NCI-H187 treated with DMSO at 0.1 percent for 48 hours (cell line): ENCODE measurements around the gene GPR78.

Source experiments
- DNase-seq: peaks from one replicate; lab custom pipeline; 2025; lab: John Stamatoyannopoulos, UW

Gene GPR78

DNA sequence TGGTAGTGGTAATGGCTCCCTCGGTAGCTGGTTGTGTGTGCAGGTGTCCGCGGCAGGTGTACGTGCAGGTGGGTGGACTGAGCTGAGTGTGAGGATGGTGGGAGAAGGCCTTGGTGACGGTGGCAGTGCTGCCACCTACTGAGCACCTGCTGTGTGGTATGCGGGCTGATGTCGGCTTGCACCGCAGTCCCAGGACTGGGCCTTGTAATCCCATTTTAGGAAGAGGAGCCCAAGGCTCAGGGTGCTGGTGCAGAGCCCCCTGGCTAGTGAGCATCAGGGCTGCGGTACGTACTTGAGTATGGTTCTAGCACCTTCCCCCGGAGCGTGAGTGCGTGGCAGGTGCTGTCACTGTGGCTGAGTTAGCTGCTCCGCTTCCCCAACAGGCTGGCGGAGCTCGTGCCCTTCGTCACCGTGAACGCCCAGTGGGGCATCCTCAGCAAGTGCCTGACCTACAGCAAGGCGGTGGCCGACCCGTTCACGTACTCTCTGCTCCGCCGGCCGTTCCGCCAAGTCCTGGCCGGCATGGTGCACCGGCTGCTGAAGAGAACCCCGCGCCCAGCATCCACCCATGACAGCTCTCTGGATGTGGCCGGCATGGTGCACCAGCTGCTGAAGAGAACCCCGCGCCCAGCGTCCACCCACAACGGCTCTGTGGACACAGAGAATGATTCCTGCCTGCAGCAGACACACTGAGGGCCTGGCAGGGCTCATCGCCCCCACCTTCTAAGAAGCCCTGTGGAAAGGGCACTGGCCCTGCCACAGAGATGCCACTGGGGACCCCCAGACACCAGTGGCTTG, 6.7 kb downstream of the GPR78 start:
- DNase-seq, result no peak

DNA sequence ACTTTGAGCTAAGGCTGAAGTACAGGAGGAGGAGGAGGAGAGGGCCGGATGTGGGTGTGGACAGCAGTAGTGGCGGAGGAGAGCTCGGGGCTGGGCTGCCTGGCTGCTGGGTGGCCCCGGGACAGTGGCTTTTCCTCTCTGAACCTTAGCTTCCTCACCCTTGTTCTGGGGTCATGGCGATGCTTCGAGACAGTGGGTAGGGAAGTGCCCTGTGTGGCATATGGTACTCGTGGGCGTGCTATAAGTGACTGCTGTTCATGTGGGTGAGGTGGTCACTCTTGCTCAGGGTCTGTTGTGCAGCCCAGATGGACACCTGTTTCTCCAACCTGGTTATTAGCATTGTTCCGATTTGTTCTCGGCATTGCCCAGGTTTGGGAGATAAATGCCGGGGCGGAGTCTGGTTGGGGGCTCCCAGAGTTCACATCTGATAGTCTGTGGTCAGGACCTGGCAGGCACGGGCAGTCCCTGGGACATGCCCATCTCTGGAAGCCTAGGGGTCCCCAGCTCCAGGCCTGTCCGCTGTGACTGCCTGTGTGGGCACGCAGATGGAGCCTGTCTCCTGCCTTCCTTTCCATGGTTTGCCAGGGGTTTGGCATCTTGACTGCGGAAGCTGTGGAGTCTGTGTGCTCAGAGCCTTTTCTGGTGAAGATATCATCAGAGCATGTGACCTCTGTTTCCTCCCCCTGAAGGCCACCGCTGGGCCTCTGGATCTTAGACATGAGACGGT, 7.4 kb downstream of the GPR78 start:
- no peak for DNase-seq

DNA sequence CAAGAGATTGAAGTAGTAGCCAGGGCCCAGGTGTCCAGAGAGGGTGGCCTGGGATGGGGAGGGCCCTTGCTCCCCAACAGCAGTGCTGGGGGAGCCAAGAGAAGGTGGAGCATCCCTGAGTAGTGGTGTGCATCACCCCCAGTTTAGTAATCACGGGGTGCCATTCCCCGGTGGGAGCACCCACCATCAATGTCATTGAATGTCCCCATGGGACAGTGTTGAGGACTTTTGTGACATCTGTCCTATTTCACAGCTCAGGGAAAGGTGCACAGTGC, 7.9 kb downstream of the GPR78 start:
- DNase-seq, result no peak

DNA sequence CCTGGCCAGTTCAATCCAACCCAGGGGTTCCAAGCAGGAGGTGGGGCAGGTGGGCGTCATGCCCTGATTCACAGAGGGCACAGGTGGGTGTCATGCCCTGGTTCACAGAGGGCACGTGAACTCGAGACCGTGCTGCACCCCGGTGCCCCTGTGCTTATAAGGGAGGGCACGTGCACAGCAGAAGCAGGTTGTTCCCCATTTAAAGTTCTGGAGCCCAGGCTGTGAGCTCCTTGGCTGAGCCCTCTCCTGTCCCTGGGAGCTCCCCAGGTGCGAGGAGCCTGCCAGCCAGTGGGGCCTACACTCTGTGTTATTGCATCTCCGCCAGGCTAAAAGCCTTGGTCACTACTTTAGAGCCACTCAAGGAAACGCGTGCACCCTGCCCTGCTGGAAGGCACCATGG, 9.1 kb downstream of the GPR78 start:
- no peak for DNase-seq

DNA sequence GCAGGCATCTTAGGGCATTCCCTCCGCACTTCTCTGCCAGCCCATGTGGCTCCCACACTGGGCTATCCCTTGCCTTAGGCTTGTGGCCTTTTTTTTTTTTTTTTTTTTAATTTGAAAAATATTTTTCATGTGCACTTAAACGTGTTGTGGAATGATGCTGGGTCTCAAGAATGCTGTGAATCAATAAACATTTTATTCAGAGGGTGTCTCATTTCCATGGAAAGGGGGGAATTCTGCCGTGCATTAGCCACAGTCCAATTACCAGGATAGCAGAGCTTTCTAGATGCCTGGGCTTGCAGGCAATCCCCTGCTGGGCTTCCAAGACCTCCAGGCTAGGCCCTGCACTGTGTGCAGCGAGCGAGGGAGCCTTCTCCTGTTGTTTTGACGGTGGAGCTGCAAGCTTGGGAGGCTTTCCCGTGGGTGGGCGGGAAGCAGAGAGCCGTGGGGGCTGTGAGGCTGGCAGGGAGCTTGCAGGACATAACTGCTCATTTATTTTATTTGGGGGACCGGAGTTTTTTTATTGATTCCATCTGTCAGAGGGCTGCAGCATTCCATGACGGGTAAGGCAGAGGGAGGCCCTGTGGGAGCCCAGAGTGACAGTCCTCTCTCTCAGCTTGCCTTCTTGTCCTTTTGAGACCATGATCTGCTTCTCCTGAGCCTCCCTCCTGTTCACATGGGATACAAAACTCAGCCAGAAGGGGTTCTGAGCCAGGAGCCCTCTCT, 9.8 kb downstream of the GPR78 start:
- no peak for DNase-seq

DNA sequence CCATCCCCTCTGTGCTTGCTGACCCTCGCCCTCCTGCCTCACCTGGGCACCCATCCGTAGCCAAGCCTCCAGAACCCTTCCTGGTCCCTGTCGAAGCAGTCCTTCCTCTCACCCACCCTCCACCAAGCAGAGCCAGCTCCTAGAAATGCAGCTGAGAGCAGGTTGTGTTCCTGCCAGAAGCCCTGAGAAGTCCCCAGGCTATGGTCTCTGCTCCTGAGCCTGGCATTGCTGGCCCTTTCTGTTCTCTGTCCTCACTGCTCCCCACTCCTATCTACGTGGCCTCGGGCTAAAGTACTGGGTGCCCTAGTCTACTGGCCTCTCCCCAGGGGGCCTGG, 10.3 kb downstream of the GPR78 start:
- no peak for DNase-seq

DNA sequence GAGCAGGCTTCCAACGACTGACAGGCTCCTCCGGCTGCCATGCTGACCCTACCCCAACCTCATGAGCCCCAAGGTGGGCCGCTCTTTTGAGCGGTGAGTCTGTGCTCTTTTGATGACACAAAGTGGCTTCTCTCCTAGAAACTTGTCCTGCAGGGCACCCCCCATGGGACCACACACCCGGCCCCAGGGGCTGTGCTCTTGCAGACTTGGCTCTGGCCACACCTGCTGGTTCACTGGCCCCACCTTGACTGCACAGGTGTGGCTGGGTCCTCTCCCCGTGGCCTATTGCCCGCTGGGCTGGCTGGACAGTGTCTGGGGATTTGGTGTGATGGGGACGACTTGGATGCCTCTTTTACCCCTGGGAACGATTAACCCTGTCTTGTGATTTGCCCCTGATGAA, 10.9 kb downstream of the GPR78 start:
- DNase-seq, result no peak

DNA sequence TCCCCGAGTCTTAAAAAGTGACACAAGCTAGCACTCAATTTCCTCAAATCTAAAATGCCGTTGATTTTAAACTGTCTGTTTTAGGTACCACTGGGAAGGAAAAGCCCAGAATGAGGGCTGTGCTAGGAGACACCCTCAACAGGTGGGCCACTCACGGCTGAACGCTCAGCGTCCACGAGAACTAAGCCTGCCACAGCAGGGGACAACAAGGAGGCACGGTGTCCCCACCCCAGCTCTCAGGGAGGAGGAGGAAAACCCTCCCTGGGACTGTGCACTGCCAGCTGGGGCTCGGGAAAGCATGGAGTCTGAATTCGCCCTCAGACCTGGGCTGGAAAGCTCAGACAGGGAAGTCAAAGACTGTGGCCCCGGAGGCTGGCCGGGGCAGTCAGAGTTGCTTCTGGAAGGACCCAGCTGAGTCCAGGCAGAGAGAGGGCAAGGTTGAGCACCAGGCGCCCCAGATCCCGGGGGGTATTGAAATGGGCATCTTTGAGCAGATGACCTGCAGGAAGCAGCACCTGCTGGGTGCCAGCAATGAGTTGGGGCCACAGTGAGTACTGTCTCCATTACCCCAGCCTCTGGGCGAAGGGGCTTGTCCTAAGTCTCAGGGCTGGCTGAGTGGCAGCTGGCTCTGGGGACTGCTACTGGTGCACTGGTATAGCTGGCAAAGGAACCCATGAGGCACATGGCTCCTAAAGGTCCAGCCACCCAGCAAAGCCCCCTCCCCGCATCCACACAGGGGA, 11.6 kb downstream of the GPR78 start:
- no peak for DNase-seq

DNA sequence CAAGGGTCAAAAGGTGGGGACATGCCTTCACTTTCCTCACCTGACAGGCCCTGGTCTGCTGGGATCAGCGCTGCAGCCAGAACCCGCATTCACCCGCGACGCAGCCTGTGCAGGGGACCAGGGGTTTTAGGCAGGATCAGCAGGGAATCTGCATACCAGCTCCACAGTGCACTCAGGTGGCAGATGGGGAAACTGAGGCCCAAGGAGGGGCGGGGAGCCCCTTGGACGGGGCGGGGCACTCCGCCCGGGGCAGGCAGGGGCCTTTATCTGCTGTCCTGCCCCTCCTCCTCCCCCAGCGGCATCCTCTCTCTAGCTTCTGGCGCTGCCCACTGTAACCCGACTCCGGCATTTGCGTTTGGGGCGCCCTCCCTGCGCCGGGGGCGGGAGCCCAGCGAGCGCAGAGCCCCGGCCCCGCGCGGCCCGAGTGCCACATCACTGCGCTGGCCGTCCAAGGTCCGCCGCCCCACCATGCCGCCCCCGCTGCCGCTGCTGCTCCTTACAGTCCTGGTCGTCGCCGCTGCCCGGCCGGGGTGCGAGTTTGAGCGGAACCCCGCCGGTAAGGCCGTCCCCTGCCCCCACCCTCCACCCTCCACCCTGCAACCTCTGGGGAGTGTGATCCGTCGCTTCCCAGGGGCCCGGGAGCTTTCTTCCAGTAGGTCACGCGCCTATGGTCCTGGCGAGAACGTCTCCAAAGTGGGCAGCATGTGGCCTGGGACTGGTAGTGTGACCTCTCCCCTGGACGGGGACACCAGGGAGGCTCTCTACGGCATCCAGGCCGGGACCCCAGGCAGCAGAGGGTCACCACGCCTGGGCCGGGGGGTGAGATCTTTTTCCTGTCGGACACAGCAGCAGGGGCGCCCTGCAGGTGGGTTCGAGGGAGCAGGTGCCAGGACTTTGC, 12.4 kb downstream of the GPR78 start, which contains the start of gene CPZ:
Gene CPZ (plus strand): TSS at position 400 of the 898 bp plus-strand sequence. CDS start 69 bp downstream, at position 469.
- no peak for DNase-seq

DNA sequence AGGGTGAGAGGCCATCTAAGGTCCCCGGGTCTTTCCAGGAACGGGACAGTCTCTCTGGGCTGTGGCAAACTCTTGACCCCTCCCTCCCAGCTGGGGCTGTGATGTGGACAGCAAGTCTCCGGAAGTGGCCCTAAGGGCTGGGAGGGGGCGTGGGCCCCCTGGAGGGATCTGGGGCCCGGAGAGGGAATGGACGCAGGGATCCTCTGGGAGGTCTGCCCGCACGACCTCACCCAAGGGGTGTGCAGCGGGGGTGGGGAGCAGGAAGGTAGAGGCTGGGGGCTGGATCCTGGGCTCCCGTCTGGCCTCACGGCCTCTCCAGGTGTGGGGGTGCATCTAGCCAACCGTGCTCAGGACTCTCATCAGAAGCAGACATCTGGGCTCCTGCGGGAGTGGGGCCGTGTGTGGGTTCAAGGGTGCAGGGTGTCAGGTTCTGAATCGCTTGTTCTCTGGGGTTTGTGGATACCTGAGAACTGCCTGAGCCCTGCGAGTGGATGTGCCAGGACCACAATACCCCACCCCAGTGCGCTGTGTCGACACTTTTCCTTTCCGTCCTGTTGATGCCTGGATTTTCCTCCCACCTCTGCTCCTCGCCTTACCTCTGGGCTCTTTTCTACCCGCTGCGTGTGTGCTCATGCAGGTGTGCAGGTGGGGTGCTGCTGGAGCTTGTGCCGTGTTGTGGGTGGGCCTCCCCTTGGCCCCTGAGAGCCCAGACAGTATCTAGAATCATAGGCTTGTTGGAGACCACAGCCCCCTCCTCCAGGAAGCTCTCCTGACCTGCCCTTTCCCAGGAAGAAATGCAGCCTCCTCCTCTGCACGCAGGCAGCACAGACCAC, 13.3 kb downstream of the GPR78 start:
- DNase-seq, result no peak

DNA sequence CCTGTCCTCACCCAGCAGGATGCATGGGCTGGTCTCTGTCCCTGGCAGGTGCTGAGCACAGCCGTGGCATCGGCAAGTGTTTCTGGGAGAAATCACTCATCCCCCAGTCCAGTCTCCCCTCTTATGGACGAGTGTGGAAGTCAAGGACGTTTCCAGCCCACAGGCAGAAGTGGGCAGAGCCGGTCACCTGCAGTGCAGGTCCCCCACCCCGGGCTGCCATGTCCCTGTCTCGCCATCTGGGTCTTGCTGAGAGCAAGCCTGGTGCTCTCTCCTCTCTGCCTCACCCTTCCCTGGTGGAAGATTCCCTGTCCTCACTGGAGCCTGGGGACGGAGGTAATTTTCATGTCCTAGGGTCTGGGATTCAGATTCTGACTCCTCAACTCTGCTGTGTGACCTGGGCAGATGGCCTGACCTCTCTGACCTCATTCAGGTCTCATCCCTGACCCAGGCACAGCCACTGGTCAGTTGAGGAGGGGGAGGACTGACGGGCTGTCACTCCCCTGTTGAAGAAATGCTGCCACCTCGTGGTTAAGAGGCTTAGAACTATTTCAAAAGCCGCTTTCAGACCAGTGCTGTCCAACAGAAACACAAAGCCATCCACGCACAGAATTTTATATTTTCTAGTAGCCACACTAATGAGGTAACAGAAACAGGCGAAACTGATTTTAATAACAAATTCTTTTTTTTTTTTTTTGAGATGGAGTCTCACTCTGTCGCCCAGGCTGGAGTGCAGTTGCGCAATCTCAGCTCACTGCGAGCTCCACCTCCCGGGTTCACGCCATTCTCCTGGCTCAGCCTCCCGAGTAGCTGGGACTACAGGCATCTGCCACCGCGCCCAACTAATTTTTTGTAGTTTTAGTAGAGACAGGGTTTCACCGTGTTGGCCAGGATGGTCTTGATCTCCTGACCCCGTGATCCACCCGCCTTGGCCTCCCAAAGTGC, 14.2 kb downstream of the GPR78 start:
- no peak for DNase-seq

DNA sequence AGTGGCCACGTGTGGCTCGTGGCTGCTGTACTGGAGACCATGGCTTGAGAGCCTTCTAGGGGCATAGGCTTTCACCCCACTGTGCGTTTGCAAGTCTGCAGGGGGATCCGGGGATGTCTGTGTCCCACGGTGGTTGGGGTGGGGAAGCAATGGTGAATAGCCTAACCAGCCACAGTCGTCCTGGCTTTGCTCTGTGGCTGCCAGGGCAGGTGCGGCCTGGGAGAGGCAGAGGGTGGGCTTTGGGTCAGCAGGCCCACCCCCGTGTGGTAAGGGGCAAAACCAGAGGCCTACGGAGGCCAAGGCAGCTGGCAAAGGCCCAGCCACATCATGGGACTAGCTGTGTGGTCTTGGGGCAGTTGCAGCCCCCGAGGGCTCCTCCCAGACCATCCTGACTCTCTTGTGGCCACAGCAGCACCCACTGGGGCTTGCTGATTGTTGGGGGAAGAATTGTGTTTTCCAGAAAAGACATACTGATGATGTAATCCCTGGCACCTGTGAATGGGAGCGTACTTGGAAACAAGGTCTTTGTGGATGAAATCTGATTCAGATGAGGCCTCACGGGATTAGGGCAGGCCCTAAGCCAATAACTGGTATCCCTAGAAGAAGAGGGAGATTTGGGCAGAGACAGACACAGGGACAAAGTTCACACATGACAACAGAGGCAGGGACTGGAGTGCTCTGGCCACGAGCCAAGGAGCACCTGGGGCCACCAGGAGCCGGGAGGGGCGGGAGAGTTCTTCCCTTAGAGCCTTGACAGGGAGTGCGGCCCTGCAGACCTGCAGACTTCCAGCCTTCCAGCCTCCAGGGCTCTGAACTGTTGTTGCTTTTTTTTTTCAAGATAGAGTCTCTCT, 15.3 kb downstream of the GPR78 start:
- DNase-seq, result no peak

DNA sequence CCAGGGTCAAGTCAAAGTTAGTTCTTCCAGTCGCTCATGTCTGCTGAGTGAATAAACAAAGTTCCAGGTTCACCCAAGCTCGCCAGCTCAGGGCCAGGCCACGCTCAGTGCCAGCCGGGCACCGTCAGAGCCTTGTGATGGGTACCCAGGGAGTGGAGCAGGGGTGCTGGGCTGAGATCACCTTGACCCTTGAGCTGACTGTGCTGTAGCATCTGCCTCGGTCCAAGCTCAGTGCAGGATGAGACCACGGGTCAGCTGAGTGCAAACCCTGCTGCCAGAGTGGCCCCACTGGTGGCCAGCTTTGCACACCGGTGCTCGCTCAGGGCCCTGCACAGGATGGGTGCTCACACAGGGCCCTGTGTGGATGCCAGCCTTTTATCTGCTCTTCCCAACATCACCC, 16.7 kb downstream of the GPR78 start:
- DNase-seq, result no peak

DNA sequence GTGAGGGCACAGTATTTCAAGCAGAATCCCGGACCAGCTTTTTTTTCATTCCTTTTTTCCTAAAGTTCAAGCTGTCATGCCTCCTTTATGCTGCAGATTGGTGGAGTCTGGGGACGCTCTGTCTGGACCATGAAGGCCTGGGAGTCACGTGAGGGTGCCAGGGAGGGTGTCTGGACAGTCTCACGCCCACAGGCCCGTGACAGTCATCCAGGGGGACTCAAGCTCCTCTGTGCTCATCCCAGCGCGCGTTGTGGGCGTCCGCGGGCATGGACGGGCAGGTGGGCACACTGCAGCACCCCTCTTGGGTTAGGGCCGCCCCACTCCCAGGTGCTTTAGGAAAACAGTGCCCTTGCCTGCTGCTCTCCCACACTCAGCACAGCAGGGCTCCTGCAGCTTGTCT, 17.1 kb downstream of the GPR78 start:
- DNase-seq, result no peak

DNA sequence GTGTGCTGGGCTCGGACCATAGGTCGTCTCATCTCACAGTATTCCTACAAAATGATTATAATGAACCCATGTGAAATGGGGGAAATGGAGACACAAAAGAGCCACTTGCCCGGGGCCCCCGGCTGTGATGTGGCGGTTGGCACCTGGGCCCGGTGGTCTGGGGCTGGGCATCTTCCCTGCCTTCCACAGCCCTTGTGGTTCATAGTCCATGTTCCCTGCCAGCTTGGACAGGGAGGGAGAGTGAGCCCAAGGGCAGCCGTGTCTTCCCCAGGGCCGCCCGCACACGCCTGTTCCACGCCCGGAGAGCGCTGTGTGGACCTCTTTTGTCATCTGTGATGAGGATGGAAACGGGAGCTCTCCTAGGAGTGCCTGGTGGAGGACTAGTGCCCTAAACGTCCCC, 17.6 kb downstream of the GPR78 start:
- DNase-seq, result no peak

DNA sequence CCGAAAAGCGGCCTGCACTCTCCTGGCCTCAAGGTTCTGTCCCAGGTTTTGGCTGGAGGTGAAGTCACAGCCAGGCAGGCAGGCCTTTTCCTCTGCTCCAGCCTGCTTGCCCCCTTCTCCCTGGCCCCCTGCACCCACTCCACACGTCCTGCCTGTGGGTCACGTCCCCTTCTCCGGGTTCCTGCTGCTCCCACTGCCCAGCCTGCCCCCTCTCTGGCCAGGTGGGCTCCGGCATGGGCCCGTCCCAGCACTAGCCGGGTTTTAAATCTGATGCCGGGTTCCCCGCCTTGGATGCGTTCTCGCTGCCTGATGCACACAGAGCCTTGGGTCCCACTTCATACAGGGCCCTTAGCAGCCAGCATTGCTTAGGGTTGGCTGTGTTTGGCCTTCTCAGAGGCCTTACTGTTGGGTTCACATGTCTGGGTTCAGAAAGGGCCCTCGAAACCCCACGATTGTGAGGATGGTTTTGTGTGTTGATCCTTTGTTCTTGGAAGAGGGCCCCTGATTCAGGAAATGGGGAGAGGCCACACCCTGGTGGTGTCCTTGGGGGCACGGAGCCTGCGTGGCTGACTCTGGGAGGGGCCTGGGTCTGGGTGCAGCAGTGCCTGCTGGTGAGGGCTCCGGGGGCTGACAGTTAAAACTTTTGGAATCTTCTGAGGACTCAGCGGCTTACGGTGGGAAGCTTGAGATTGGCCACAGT, 18.3 kb downstream of the GPR78 start:
- DNase-seq, result no peak

DNA sequence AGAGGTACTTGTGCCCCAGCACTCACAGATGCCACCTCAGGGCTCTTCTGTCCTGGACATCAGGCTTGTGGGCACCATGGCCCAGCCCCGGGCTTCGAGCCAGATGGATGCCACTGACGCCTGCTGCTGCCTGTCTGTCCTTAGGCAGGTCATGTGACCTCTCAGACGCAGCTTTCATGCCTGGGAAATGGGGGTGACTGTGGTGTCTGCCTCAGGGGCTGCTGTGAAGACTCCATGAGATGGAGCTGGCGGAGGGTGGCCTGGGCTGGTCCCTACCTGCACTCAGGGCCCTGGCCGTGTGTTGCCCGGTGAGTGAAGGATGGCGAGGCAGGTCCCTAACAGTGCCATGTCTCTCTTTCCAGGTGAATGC, 18.9 kb downstream of the GPR78 start:
- DNase-seq, result no peak

DNA sequence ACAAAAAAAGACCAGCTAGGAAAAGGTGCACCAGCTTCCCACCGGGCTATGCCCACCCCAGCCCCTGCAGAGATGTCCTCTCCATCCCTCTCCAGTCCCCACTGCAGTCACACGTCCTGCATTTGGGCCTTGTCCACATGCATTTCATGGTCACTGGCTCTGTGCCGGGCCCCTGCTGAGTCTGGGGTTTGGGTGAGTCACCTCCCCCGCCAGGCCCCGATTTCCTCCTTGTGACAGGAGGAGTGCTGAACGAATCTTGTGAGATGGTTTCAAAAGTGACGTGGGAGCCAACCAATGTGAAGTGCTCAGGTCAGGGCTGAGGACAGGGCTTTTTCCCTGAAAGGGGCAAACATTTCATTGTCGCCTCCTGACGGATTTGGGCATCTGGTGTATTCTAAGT, 19.5 kb downstream of the GPR78 start:
- DNase-seq, result no peak
